Uterus (tissue), 2 donors: ENCODE results near the gene TEX2.

Experiments used
- POLR2A ChIP-seq, 2 donors: fragments of 450-650 bp; IDR thresholded peaks; one replicate each; pipeline ENCODE4 v1.6.1; 2016; ENCODE audit warnings: antibody characterized with exemption in 2 of 2, mild to moderate bottlenecking in 1 of 2, moderate library complexity in 1 of 2
- TF ChIP-seq, protein P1 (sequence below), 4 experiments: fragments of 200-600 bp in 2 of 4; fragments of 450-650 bp in 2 of 4; sonication (generic) in 2 of 4; IDR thresholded peaks; one replicate each; pipeline ENCODE4 v1.5.1; 2016 to 2019; ENCODE audit warnings: antibody characterized with exemption in 4 of 4, mild to moderate bottlenecking in 2 of 4, moderate library complexity in 1 of 4

- TF ChIP-seq, protein P1, sequence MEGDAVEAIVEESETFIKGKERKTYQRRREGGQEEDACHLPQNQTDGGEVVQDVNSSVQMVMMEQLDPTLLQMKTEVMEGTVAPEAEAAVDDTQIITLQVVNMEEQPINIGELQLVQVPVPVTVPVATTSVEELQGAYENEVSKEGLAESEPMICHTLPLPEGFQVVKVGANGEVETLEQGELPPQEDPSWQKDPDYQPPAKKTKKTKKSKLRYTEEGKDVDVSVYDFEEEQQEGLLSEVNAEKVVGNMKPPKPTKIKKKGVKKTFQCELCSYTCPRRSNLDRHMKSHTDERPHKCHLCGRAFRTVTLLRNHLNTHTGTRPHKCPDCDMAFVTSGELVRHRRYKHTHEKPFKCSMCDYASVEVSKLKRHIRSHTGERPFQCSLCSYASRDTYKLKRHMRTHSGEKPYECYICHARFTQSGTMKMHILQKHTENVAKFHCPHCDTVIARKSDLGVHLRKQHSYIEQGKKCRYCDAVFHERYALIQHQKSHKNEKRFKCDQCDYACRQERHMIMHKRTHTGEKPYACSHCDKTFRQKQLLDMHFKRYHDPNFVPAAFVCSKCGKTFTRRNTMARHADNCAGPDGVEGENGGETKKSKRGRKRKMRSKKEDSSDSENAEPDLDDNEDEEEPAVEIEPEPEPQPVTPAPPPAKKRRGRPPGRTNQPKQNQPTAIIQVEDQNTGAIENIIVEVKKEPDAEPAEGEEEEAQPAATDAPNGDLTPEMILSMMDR (IDR thresholded peaks at IDR 0.05): no peak
- no peak for TF ChIP-seq POLR2A (IDR thresholded peaks at IDR 0.05)
Measured at GRCh38 chr17:64261417-64262145, 1.5 kb downstream of the TEX2 start.
